Epithelial cell of esophagus (primary cell): ENCODE data around the gene IDNK.

ENCODE experiments used
- DNase-seq: peaks from one replicate; pipeline ENCODE4 v3.0.0; 2010; ENCODE audit warnings: low read depth
- H3K4me3 ChIP-seq: 2 replicates; pipeline ENCODE4 v1.5.1; 2011; ENCODE audit warnings: mild to moderate bottlenecking, low read length, control low read depth
- CTCF ChIP-seq: IDR thresholded peaks from 2 replicates; pipeline ENCODE4 v1.5.1; 2011; ENCODE audit warnings: low read depth, mild to moderate bottlenecking, low read length, control low read depth, inconsistent platforms; ENCODE audit not compliant: insufficient read depth; ENCODE audit errors: missing control alignments

IDNK gene

DNA sequence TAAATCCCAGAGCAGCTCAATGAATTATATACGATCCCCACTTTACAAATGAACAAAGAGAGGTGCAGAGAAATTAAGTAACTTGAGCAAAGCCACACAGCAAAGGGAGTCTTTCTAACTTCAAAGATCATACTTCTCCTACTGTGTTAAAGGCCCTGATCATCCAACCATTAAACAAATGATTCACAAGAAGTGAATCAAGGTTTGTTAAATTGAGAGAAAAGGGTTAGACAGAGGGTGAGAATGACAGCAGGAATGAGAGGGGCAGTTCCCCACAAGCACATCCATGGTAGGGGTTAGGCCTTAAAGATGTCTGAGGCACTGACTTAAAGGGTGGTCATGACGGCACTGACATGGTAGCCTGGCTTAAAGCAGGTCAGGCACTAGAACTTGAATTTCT is 10.7 kb downstream of the IDNK start:
- H3K4me3 ChIP-seq, result no peak overlapping the region
- DNase-seq, result no peak
- no peak for TF ChIP-seq CTCF

DNA sequence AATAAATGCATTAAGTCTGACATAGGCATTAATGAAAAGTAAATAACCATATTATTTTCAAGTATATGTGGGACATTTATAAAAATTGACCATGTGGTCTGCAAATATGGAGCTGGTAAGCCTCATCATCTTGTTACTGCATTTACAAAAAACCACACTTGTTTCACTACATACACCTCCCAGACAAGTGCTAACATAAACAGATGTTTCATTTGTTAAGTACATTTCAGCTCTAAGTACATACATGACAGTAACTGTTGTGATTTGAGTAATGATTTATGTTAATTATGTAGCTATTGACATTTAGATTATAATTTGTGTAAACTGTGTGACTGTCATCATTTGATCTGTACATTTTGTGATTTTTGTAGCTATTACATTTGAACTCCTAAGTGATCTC is 13.9 kb downstream of the IDNK start:
- no peak for DNase-seq
- no peak for TF ChIP-seq CTCF
- H3K4me3 ChIP-seq, result no peak overlapping the region

DNA sequence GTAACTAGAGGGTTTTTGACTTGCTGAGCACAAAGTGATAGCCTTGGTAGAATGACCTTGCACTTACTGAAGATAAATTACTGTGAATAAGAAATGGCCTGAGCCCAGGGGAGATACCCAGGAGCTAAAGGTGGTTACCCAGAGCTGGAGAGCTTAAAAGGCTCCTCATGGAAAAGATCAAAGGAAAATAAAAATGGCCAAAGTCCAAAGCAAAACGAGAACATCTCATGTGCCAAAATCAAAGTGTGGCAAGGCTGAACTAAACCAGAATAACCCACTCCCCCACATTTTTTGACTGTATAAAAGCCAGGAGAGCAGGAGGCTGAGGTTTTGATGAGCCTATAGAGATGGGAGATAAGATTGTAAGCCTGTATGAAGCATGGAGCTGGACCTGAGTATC is 14.4 kb downstream of the IDNK start:
- no peak for TF ChIP-seq CTCF
- DNase-seq, result no peak
- no peak overlapping the region for H3K4me3 ChIP-seq

- no peak for DNase-seq
- TF ChIP-seq CTCF, result no peak
- no peak overlapping the region for H3K4me3 ChIP-seq
Observed at GRCh38 chr9:83639266-83639665, 16.3 kb downstream of the IDNK start.

DNA sequence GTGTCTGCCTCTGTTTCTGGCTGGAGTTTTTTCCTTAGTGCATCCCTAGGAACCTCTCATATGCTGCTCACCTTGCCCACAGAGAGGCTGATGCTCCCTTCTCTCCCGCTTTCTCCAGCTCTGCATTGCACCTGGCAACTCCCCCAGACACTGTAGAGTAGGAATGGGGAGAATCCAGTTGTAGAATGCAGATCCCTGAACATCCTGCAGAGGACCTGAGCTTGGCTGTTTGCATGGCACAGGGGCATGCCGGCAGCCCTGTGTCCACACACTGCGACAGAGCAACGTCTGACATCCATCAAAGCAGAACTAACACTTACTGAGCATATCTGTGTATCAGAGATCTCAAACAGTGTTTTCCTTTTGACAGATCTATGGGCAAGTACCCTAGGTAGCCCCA is 19.9 kb downstream of the IDNK start:
- no peak for DNase-seq
- H3K4me3 ChIP-seq, result no peak overlapping the region
- TF ChIP-seq CTCF, result no peak

GRCh38 chr9:83646500-83647239 is 23.7 kb downstream of the IDNK start:
- no peak for DNase-seq
- TF ChIP-seq CTCF, result no peak
- no peak overlapping the region for H3K4me3 ChIP-seq

GRCh38 chr9:83649080-83649479 is 26.1 kb downstream of the IDNK start:
- TF ChIP-seq CTCF, result peak; percentile 81
- peak; percentile 54 for DNase-seq
- H3K4me3 ChIP-seq, result no peak overlapping the region
